Peyer's patch (tissue), 4 donors: ENCODE measurements around the gene PACRG.

Experiments used
- CTCF ChIP-seq, 6 experiments: fragments of 450-650 bp in 4 of 6; fragments of 200-600 bp in 2 of 6; sonication (generic) in 1 of 6; IDR thresholded peaks; one replicate each; pipeline ENCODE4 v1.5.1; 2017 to 2019; ENCODE audit warnings: antibody characterized with exemption in 6 of 6, mild to moderate bottlenecking in 3 of 6, moderate library complexity in 1 of 6
- POLR2A ChIP-seq, 2 donors: fragments of 450-650 bp; IDR thresholded peaks; one replicate each; pipeline ENCODE4 v1.5.1; 2017; ENCODE audit warnings: antibody characterized with exemption in 2 of 2, mild to moderate bottlenecking in 2 of 2, moderate library complexity in 2 of 2

- TF ChIP-seq CTCF (IDR thresholded peaks at IDR 0.05) (no peak), POLR2A (IDR thresholded peaks at IDR 0.05) (no peak)
Observed at GRCh38 chr6:162940426-162940825, 212.7 kb downstream of the PACRG start.
